HepG2 (cell line): ENCODE data around the gene RIPK1.
A peak's percentile ranks its signal among the peaks of the same experiment; 100 is the strongest.

Experiments
- CHD2 ChIP-seq: IDR thresholded peaks from 2 replicates; pipeline ENCODE4 v1.6.1; 2011; ENCODE audit warnings: low read depth, low read length, improper control_type of control experiment
- JUN ChIP-seq: sonication (generic); formaldehyde crosslinking; IDR thresholded peaks from 2 replicates; pipeline ENCODE4 v1.4.0; 2020; ENCODE audit warnings: mild to moderate bottlenecking, missing genetic modification reagents
- MXI1 ChIP-seq: IDR thresholded peaks from 3 replicates; pipeline ENCODE4 v1.6.1; 2012; ENCODE audit warnings: low read depth, low read length, inconsistent platforms, borderline replicate concordance
- NCOA2 ChIP-seq: sonication (generic); formaldehyde crosslinking; IDR thresholded peaks from 2 replicates; pipeline ENCODE4 v1.8.0; 2022; ENCODE audit warnings: inconsistent platforms
- NFE2L2 ChIP-seq: fragments of 150-350 bp; IDR thresholded peaks from 2 replicates; pipeline ENCODE4 v1.6.1; 2014; ENCODE audit warnings: low read length
- RARA ChIP-seq: IDR thresholded peaks from 2 replicates; pipeline ENCODE4 v1.6.1; 2016; ENCODE audit warnings: missing genetic modification reagents, missing compliant biosample characterization
- TAF1 ChIP-seq: sonication (generic); formaldehyde crosslinking; IDR thresholded peaks from 2 replicates; pipeline ENCODE4 v1.4.0; 2020; ENCODE audit warnings: missing genetic modification reagents
- TARDBP ChIP-seq: sonication (generic); formaldehyde crosslinking; IDR thresholded peaks from 2 replicates; pipeline ENCODE4 v1.8.0; 2022; ENCODE audit warnings: mild to moderate bottlenecking, missing genetic modification reagents
- USF2 ChIP-seq, 2 experiments: sonication (generic) in 1 of 2; formaldehyde crosslinking in 1 of 2; IDR thresholded peaks; 2 replicates each; pipeline versions ENCODE4 v1.5.1 to v1.6.1; 2011 to 2020; ENCODE audit warnings: borderline replicate concordance in 1 of 2, low read depth in 1 of 2, low read length in 1 of 2, mild to moderate bottlenecking in 1 of 2, missing genetic modification reagents in 1 of 2, moderate library complexity in 1 of 2
- ZBTB20 ChIP-seq: sonication (generic); formaldehyde crosslinking; IDR thresholded peaks from 2 replicates; pipeline ENCODE4 v1.8.1; 2023; ENCODE audit warnings: missing genetic modification reagents, low read depth, mild to moderate bottlenecking, borderline replicate concordance
- ZBTB33 ChIP-seq: sonication (generic); formaldehyde crosslinking; IDR thresholded peaks from 2 replicates; pipeline ENCODE4 v1.4.0; 2020; ENCODE audit warnings: missing genetic modification reagents
- ZNF205 ChIP-seq: IDR thresholded peaks from 2 replicates; pipeline ENCODE4 v1.6.1; 2018; ENCODE audit warnings: missing biosample characterization, missing genetic modification reagents
- ZNF652 ChIP-seq: IDR thresholded peaks from 2 replicates; pipeline ENCODE4 v1.6.1; 2016; ENCODE audit warnings: low read depth, borderline replicate concordance
- TF ChIP-seq, protein P1 (sequence below): sonication (generic); formaldehyde crosslinking; IDR thresholded peaks from 2 replicates; pipeline ENCODE4 v1.4.0; 2020; ENCODE audit warnings: low read depth, mild to moderate bottlenecking, missing genetic modification reagents

DNA sequence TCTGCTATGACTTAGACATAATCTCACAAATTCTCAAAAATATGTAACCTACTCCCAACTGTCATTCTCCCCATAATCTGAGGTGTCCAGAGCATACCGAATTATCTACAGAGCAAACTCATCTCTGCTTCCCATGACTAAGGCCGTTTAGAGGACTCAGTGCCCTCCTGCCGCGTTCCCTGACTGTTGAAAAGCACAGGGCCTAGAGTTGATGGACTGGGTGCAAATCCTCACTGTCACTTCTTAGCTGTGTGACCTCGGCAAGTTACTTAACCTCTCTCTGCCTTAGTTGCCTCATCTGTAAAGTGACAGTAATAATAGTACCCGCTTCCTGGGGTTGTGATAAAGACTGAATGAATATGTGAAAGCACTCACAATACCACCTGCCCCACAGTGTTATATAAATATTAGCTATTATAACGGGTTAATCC, 93.8 kb downstream of the RIPK1 start:
- no peak for TF ChIP-seq NFE2L2
- no peak for TF ChIP-seq TARDBP (CRISPR knock-in tag)
- no peak for TF ChIP-seq USF2 (IDR thresholded peaks at IDR 0.05; ENCODE audit: low read depth, low read length)
- TF ChIP-seq USF2 (CRISPR knock-in tag; IDR thresholded peaks at IDR 0.05; ENCODE audit: borderline replicate concordance): no peak
- no peak for TF ChIP-seq ZBTB20 (CRISPR knock-in tag)
- TF ChIP-seq MXI1: no peak
- no peak for TF ChIP-seq ZNF205 (CRISPR knock-in tag)
- no peak for TF ChIP-seq RARA (CRISPR knock-in tag)
- no peak for TF ChIP-seq CHD2
- TF ChIP-seq ZNF652 (CRISPR knock-in tag): 0 out of 2 replicates have a peak, but pooled peaks have one; percentile 4
- no peak for TF ChIP-seq ZBTB33 (CRISPR knock-in tag)
- TF ChIP-seq NCOA2 (CRISPR knock-in tag): no peak
- no peak for TF ChIP-seq TAF1
- no peak for TF ChIP-seq JUN (CRISPR knock-in tag)
- TF ChIP-seq, protein P1, sequence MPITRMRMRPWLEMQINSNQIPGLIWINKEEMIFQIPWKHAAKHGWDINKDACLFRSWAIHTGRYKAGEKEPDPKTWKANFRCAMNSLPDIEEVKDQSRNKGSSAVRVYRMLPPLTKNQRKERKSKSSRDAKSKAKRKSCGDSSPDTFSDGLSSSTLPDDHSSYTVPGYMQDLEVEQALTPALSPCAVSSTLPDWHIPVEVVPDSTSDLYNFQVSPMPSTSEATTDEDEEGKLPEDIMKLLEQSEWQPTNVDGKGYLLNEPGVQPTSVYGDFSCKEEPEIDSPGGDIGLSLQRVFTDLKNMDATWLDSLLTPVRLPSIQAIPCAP (CRISPR knock-in tag): no peak
